ENCODE data around the gene GREB1L. TPM values are rescaled to one million over a fixed set of nuclear protein-coding genes. Genes with fewer than 3 reads are reported as not detected.

The GREB1L gene
- total RNA-seq, 1 donor: 25.0 TPM

DNA sequence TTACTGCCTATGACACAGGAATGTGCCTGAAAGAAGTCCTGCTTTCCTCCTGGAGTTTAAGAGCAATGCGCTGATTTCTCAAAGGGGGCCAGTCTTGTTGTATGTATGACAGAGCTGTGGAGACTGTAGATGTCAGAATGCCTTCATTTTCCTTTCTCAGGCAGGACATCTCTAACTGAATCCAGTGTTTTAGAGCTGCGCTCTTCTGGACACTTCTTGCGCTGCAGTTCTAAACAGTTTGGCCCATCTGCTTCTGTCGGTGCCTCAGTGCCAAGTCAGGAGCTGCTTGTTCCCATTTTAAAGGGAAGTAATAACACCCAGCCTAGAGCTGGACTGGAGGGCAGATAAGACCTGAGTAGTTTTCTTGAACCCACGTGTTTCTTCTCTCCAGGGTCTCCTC lies 267.0 kb downstream of the GREB1L start:
- H3K4me3 ChIP-seq (ENCODE audit: low read depth, low read length): no peak overlapping the region
- TF ChIP-seq, protein P1, sequence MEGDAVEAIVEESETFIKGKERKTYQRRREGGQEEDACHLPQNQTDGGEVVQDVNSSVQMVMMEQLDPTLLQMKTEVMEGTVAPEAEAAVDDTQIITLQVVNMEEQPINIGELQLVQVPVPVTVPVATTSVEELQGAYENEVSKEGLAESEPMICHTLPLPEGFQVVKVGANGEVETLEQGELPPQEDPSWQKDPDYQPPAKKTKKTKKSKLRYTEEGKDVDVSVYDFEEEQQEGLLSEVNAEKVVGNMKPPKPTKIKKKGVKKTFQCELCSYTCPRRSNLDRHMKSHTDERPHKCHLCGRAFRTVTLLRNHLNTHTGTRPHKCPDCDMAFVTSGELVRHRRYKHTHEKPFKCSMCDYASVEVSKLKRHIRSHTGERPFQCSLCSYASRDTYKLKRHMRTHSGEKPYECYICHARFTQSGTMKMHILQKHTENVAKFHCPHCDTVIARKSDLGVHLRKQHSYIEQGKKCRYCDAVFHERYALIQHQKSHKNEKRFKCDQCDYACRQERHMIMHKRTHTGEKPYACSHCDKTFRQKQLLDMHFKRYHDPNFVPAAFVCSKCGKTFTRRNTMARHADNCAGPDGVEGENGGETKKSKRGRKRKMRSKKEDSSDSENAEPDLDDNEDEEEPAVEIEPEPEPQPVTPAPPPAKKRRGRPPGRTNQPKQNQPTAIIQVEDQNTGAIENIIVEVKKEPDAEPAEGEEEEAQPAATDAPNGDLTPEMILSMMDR (IDR thresholded peaks at IDR 0.05; ENCODE audit: insufficient read depth, low read depth, low read length): peak; percentile 4
- DNase-seq (ENCODE audit: low read depth): no peak

DNA sequence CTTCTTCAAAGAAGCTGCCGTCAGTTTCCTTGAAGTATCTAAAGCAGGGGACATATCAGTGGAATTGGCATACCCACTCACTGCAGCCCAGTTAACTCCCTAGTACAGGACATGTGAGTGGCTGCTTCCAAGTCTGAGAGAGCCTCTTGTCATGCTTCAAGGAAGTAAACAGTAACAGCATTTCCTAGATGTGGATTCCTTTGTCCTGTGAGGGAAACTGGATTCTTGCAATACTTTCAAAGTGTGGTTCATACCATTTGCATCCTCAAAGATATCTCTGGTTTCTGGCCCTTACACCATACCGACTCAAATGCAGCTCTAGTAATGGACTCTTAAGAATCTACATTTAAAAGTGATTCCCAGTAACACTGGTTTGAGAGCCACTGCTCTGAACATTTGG lies 271.3 kb downstream of the GREB1L start:
- DNase-seq (ENCODE audit: low read depth): peak; percentile 14
- TF ChIP-seq, protein P1 (IDR thresholded peaks at IDR 0.05; ENCODE audit: insufficient read depth, low read depth, low read length): no peak
- no peak overlapping the region for H3K4me3 ChIP-seq (ENCODE audit: low read depth, low read length)

DNA sequence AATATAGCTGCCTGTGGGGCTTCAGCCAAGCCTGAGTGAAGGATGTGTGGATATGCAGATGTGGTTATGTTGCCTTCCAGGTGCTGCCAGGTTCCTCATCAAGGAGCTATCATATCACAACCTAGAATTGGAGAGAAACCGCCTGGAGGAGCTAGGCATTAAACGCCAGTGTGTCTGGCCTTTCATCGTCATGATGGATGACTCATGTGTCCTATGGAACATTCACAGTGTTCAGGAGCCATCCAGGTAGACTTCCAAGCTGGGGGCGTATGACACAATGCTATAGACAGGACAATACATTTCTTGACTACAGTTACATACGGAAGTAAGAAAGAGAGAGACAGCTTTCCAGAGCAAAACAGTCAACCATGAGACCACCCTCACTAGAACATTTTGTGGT lies 271.7 kb downstream of the GREB1L start:
- TF ChIP-seq, protein P1 (IDR thresholded peaks at IDR 0.05; ENCODE audit: insufficient read depth, low read depth, low read length): no peak
- no peak overlapping the region for H3K4me3 ChIP-seq (ENCODE audit: low read depth, low read length)
- no peak for DNase-seq (ENCODE audit: low read depth)

DNA sequence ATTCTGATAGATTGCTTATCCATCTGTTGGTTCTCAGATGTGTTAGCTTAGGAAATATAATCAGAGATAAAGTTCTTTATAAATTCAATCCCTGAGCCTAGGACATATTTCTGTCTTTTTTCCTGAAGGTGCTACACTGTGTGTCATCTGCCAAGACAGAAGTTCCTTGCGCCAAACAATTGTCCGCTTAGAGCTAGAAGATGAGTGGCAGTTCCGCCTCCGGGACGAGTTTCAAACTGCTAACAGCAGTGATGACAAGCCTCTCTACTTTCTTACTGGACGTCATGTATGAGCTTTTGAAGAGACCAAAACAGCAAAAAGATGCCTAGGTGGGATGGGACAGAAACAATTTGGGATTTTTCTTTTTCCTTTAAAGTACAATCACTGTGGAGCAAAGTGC lies 280.5 kb downstream of the GREB1L start:
- DNase-seq (ENCODE audit: low read depth): no peak
- TF ChIP-seq, protein P1 (IDR thresholded peaks at IDR 0.05; ENCODE audit: insufficient read depth, low read depth, low read length): no peak
- no peak overlapping the region for H3K4me3 ChIP-seq (ENCODE audit: low read depth, low read length)

DNA sequence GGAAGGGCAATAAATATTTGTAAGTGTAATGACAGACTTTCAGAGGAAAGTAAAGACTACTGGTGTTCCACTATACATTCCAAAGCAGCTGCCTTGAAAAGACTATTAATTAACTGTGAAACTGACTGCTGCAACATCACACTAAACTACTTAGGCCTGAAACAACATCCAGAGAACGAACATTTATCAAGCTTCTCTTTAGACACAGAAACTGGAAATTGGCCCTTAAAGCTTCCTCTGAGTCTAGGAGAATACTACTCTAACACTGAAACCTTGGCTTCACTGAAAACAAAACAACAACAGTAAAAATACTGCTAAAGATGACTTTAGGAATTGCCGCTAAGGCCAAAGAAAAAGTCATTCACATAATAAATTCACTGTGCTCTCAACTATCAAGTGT lies 283.9 kb downstream of the GREB1L start:
- no peak for DNase-seq (ENCODE audit: low read depth)
- no peak overlapping the region for H3K4me3 ChIP-seq (ENCODE audit: low read depth, low read length)
- TF ChIP-seq, protein P1 (IDR thresholded peaks at IDR 0.05; ENCODE audit: insufficient read depth, low read depth, low read length): no peak

DNA sequence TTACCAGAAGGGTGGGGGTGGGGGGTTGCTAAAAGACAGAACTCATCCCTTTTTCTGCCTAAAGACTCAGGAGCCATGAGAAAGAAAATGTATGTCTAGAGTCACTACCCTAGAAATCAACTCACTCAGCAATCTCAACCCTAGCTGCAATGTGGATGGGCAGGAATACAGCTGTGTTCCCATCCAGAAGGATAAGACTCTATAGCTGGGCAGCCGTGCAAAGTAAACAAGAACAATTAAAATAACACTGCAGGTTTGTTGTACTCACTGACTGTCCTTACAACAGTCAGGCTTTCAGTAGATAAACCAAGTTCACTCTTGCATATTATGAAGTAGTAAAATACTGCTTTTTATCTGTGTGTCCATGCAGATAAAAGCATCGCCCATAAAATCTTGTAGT lies 284.4 kb downstream of the GREB1L start:
- H3K4me3 ChIP-seq (ENCODE audit: low read depth, low read length): no peak overlapping the region
- TF ChIP-seq, protein P1 (IDR thresholded peaks at IDR 0.05; ENCODE audit: insufficient read depth, low read depth, low read length): no peak
- DNase-seq (ENCODE audit: low read depth): no peak

DNA sequence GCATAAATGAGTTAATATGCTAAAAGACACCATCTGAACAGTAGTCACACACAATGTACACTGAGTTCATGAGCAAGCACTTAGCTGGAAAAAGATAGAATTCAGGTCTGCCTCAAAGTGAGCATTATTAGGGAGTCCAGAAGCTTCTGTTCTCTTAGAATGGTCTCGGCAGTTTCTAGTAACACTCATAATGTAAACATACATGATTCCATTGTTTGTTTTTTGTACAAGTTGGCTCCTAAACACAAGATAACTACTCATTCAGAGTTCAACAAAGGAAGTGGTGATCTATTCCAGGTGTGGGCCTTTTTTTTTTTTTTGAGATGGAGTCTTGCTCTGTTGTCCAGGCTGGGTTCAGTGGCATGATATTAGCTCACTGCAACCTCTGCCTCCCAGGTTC lies 292.3 kb downstream of the GREB1L start:
- TF ChIP-seq, protein P1 (IDR thresholded peaks at IDR 0.05; ENCODE audit: insufficient read depth, low read depth, low read length): no peak
- H3K4me3 ChIP-seq (ENCODE audit: low read depth, low read length): no peak overlapping the region
- no peak for DNase-seq (ENCODE audit: low read depth)
